Measurements from ENCODE around the gene HSP90AB1. TPM values are rescaled to one million over a fixed set of nuclear protein-coding genes. Genes with fewer than 3 reads are reported as not detected.

The HSP90AB1 gene
- total and polyA plus RNA-seq, 2 of the 8 experiments (the other 6 are each of a cell fraction or from before 2014, with no cell fraction given), result 1,564 to 2,297 TPM

DNA sequence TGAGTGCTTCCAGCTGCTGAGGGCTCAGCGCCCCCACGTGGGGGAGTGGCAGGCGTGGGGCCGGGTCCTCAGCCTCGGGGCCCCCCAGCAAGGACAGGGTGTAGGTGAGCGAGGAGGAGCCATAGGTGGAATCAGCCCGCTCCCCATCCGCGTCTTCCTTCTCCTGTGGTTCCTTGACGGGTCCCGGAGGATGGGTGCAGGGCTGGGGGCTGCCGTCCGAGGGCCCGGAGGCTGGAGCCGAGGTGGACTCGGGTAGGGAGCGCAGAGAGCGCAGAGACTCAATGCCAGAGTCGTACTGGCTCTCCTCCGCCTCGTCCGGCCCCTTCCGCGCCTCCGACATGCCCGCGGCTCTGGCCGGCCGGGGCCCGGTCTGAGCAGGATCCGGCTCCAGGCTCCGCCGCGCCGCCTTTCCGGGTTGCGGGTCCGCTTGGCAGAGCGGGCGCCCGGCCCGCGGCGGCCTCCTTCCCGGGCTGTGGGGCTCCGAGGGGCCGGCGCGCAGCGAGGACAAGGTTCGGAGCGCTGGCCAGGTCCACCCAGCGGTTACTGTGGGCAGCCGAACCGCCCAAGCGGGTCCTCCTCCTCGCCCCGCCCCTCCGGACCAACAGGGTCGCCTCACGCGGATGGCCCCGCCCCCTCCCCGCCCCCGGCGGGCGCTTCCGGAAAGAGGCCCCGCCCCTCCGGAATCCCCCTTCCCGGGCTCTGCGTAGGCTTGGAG lies 18.3 kb downstream of the HSP90AB1 start, which contains the start of gene NFKBIE:
Gene NFKBIE, minus strand, starts transcription at position 545 of the 715 bp plus-strand sequence. Its CDS starts 205 bp downstream, at position 340.
- Histone ChIP-seq H2AK5ac (ENCODE audit: low read depth, low read length) (peak within 1 kb of the TSS; percentile 76; the same call in 1 of the 2 replicates), H4K8ac (ENCODE audit: extremely low read depth, insufficient read depth, low read length) (no peak within 1 kb of the TSS; the same call in none of the 2 replicates), H3K4ac (replicated peaks; ENCODE audit: insufficient read length, low read depth, low read length) (no peak within 1 kb of the TSS), H3K14ac (ENCODE audit: insufficient read length) (no peak within 1 kb of the TSS), H3K9me3 (ENCODE audit: insufficient read depth in 2 of 2, low read depth in 1 of 2, low read length in 1 of 2) (no peaks in the 10 kb centered on the region), H3K79me2 (ENCODE audit: control insufficient read depth in 1 of 2, insufficient read depth in 2 of 2, low read length in 2 of 2) (peaks cover 0 to 10% of the 10 kb centered on the region in 2 experiments; a peak in 1 of 4 replicates), H3K4me2 (ENCODE audit: insufficient read depth in 1 of 2, low read depth in 2 of 2, low read length in 2 of 2) (peak within 1 kb of the TSS; percentile 50 to 91), H4K91ac (replicated peaks; ENCODE audit: insufficient read length, low read length) (peak within 1 kb of the TSS; percentile 58), H2BK20ac (ENCODE audit: low read length) (no peak within 1 kb of the TSS), H3K9ac (replicated peaks in 1 of 4; ENCODE audit: extremely low read depth in 1 of 4, low read depth in 3 of 4, low read length in 3 of 4) (peak within 1 kb of the TSS; percentile 23 to 62 (median 48); a peak in 6 of 7 replicates), H3K4me3 (ENCODE audit: extremely low read depth in 1 of 4, insufficient read depth in 2 of 4, low read depth in 3 of 4, low read length in 4 of 4) (peak within 1 kb of the TSS; percentile 57 to 85 (median 76)), H3K4me1 (replicated peaks in 1 of 4; ENCODE audit: control insufficient read depth in 3 of 4, insufficient read depth in 4 of 4, low read length in 3 of 4) (peaks cover 12 to 43% (median 21%) of the 10 kb centered on the region in 4 experiments), H2BK12ac (ENCODE audit: low read depth, low read length) (peak within 1 kb of the TSS; percentile 77; the same call in 1 of the 2 replicates), H2BK120ac (replicated peaks; ENCODE audit: low read depth, low read length) (no peak within 1 kb of the TSS), H3K27me3 (replicated peaks in 1 of 4; ENCODE audit: control insufficient read depth in 3 of 4, extremely low read depth in 1 of 4, insufficient read depth in 3 of 4, low read length in 3 of 4) (peaks cover 0 to 3% (median 0%) of the 10 kb centered on the region in 4 experiments; a peak in 2 of 7 replicates), H3K23ac (ENCODE audit: insufficient read length) (no peak within 1 kb of the TSS), H3K27ac (ENCODE audit: low read depth, low read length) (no peak within 1 kb of the TSS), H3K18ac (ENCODE audit: extremely low read depth, low read length) (peak within 1 kb of the TSS; percentile 38; the same call in 1 of the 2 replicates), H2BK5ac (ENCODE audit: low read depth, low read length) (no peak within 1 kb of the TSS), H2BK15ac (ENCODE audit: low read length) (peak within 1 kb of the TSS; percentile 29; the same call in 1 of the 2 replicates), H3K36me3 (ENCODE audit: control insufficient read depth in 2 of 4, insufficient read depth in 4 of 4, low read length in 3 of 4) (peaks cover 2 to 4% (median 2%) of the 10 kb centered on the region in 4 experiments; a peak in 2 of 8 replicates), H3K79me1 (ENCODE audit: low read depth, low read length) (peaks cover 7% of the 10 kb centered on the region; the same call in 1 of the 2 replicates), H3K56ac (replicated peaks; ENCODE audit: insufficient read length, low read depth, low read length) (peak within 1 kb of the TSS; percentile 48), H4K20me1 (replicated peaks in 1 of 2; ENCODE audit: control insufficient read depth in 1 of 2, insufficient read depth in 2 of 2, low read length in 2 of 2) (peaks cover 1 to 5% of the 10 kb centered on the region in 2 experiments), H3K23me2 (ENCODE audit: low read depth, low read length) (peaks cover 11% of the 10 kb centered on the region), H4K5ac (ENCODE audit: insufficient read length, low read depth, low read length) (no peak within 1 kb of the TSS), H2AFZ (ENCODE audit: low read length) (no peak within 1 kb of the TSS)
- DNase-seq (ENCODE audit: low read depth in 1 of 2, low spot score in 2 of 2) (peak in 1 of 2 experiments; percentile 99), FAIRE-seq (no peak)
- CTCF ChIA-PET (ENCODE audit: partially characterized antibody), result interaction anchor here (0.7 to 19.0 kb wide), 6 partner anchors 10 to 177 kb away, joined by 3 to 330 read pairs (median 6); partner anchors contain the start of gene AARS2
- POLR2A ChIA-PET (ENCODE audit: partially characterized antibody), result interaction anchor here (0.8 to 15.1 kb wide), 5 partner anchors 11 to 44 kb away, joined by 3 to 581 read pairs (median 3); partner anchors contain the start of genes HSP90AB1 and SLC35B2
- 0% methylated on average over 41 of the region's 72 CpGs; no CpG with 5 or more reads in 1 of the 2 experiments for WGBS, 2 experiments (ENCODE audit: extremely low coverage in 1 of 2, insufficient coverage in 1 of 2, insufficient read length in 1 of 2, insufficient replicate concordance in 2 of 2, low coverage in 1 of 2, low lambda C conversion rate in 2 of 2, missing lambda C conversion rate in 1 of 2)
- TF ChIP-seq, protein P1, sequence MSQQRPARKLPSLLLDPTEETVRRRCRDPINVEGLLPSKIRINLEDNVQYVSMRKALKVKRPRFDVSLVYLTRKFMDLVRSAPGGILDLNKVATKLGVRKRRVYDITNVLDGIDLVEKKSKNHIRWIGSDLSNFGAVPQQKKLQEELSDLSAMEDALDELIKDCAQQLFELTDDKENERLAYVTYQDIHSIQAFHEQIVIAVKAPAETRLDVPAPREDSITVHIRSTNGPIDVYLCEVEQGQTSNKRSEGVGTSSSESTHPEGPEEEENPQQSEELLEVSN (IDR thresholded peaks at IDR 0.05), result no peak
- TF ChIP-seq YY1 (IDR thresholded peaks at IDR 0.05; ENCODE audit: low read depth, low read length) (no peak), POLR2A (IDR thresholded peaks at IDR 0.05; ENCODE audit: control extremely low read depth in 1 of 2, low read depth in 2 of 2, low read length in 2 of 2) (peak in 1 of 2 experiments; percentile 64; a peak in 2 of 3 replicates), CBX5 (IDR thresholded peaks at IDR 0.05; ENCODE audit: low read depth, low read length) (no peak), PHF8 (conservative IDR thresholded peaks at IDR 0.05; ENCODE audit: low read depth, low read length) (peak; percentile 70), SP1 (IDR thresholded peaks at IDR 0.05; ENCODE audit: low read depth, low read length) (0 out of 2 replicates have a peak, but pooled peaks have one; percentile 7), CHD2 (IDR thresholded peaks at IDR 0.05; ENCODE audit: low read length) (no peak), TBP (IDR thresholded peaks at IDR 0.05; ENCODE audit: low read depth, low read length) (0 out of 2 replicates have a peak, but pooled peaks have one; percentile 31), KDM4A (IDR thresholded peaks at IDR 0.05; ENCODE audit: low read depth, low read length, severe bottlenecking) (peak; percentile 74), RAD21 (IDR thresholded peaks at IDR 0.05 in 1 of 2, conservative IDR thresholded peaks at IDR 0.05 in 1 of 2; ENCODE audit: low read depth in 2 of 2, low read length in 2 of 2) (peak in 1 of 2 experiments; percentile 34; a peak in 1 of 4 replicates)
